ENCODE measurements around the gene RPS5.

GRCh38 chr19:58355215-58355796 is 31.8 kb upstream of the RPS5 start:
- TF ChIP-seq, protein P1, sequence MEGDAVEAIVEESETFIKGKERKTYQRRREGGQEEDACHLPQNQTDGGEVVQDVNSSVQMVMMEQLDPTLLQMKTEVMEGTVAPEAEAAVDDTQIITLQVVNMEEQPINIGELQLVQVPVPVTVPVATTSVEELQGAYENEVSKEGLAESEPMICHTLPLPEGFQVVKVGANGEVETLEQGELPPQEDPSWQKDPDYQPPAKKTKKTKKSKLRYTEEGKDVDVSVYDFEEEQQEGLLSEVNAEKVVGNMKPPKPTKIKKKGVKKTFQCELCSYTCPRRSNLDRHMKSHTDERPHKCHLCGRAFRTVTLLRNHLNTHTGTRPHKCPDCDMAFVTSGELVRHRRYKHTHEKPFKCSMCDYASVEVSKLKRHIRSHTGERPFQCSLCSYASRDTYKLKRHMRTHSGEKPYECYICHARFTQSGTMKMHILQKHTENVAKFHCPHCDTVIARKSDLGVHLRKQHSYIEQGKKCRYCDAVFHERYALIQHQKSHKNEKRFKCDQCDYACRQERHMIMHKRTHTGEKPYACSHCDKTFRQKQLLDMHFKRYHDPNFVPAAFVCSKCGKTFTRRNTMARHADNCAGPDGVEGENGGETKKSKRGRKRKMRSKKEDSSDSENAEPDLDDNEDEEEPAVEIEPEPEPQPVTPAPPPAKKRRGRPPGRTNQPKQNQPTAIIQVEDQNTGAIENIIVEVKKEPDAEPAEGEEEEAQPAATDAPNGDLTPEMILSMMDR (IDR thresholded peaks at IDR 0.05; ENCODE audit: low read length), result no peak
- TF ChIP-seq EZH2 (optimal IDR thresholded peaks at IDR 0.05; ENCODE audit: low read depth, low read length), result no peak
